HG03378 (cell line): Measurements from ENCODE around the gene GLIPR1.
"Not testable (repeated sequence)": the region's sequence is repeated elsewhere in the genome, so short reads cannot be mapped to it uniquely, and the experiment has no call there.

Experiments used
- ATAC-seq: cut with Tn5 transposase; IDR thresholded peaks from one replicate; pipeline ENCODE4 v1.9.1; 2021; ENCODE audit warnings: mild to moderate bottlenecking, moderate library complexity; ENCODE audit not compliant: unreplicated experiment

GLIPR1 gene

DNA sequence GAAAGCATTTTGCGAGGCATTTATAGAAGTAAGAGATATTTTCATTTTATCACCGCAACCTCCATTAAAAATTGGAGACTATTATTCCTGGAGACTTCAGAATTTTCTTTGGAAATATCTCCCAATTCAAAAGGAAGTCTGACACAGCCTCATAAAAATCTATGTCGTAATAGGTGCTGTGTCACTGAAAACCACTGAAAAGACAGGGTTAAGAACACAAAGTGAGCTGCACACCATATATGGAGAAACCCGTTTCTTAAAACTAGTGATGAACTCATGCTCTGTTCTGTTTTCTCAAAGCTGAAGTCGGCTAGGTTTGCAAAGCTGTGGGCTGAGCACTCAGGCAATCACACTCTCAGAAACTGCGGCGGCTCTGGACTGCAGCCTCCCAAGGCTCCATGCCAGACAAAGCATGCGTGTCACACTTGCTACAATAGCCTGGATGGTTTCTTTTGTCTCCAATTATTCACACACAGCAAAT is at the start of gene GLIPR1:
GLIPR1 (plus strand) TSS at position 287 of the 481 bp plus-strand sequence; CDS start at position 413, 126 bp downstream.
- ATAC-seq = peak; percentile 92

DNA sequence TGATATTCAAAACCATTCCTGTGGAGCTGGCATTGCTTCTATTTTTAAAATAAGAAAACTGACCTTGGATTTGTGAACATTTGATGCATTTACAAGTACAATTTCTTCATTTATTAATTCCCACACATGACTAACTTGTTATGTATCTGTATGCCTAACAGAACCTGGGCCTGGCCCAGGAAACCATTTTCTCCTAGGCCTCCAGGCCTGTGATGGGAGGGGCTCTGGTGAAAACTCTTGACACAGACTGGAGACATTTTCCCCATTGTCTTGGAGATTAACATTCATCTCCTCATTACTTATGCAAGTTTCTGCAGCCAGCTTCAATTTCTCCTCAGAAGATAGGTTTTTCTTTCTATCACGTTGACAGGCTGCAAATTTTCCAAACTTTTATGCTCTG is 47.6 kb upstream of the GLIPR1 start:
- no peak for ATAC-seq

GRCh38 chr12:75437564-75437963 is 43.0 kb upstream of the GLIPR1 start:
- ATAC-seq = peak; percentile 68

DNA sequence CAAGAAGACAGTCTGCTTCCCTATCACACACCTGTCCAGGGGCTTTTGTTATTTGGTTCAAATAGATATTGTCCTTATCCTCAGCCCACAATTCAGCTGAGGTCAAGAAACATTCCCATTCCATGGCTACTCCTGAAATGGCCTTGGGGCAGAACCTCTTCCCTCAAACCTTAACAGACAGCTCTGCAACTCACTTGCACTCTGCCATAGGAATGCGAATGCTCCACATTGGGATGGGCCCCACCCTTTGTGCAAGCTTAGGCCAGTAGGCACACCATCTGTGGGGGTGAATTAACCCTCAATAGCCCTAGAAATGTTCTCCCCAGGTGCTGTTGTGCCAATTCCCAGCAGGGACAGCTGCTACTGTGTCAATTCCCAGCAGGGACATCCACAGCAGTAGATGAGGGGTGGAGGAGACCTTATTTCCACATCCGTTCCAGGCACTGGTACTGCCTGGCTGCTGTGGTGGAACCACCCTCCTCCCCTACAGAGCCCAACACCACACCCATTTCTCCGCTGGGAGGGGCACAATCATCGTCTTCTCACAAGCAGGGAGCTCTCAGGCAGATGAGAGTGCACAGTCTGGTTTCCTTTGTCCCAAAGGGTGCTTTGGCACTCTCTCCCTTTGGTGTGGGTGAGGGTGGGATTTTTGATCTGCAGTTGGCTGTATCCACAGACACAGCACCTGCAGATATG is 42.3 kb upstream of the GLIPR1 start:
- ATAC-seq = no peak

GRCh38 chr12:75439048-75439447 is 41.5 kb upstream of the GLIPR1 start:
- no peak for ATAC-seq

- ATAC-seq = no peak
Measured at GRCh38 chr12:75439930-75440329, 40.6 kb upstream of the GLIPR1 start.

DNA sequence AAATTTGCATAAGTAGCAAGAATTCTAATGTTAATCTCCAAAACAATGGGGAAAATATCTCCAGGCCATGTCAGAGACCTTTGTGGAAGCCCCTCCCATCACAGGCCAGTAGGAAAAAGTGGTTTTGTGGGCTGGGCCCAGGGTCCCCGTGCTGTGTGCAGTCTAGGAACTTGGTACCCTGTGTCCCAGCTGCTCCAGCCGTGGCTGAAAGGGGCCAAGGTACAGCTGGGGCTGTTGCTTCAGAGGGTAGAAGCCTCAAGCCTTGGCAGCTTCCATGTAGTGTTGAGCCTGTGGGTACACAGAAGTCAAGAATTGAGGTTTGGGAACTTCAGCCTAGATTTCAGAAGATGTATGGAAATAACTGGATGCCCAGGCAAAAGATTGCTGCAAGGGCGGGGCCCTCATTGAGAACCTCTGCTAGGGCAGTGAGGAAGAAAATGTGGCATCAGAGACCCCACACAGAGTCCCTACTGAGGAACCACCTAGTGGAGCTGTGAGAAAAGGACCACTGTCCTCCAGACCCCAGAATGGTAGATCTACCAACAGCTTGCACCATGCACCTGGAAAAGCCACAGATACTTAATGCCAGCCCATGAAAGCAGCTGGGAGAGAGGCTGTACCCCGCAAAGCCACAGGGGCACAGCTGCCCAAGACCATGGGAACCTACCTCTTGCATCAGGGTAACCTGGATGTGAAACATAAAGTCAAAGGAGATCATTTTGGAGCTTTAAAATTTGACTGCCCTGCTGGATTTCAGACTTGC is 38.7 kb upstream of the GLIPR1 start:
- not testable (repeated sequence) for ATAC-seq

- ATAC-seq = not testable (repeated sequence)
Measured at GRCh38 chr12:75442454-75442853, 38.1 kb upstream of the GLIPR1 start.

DNA sequence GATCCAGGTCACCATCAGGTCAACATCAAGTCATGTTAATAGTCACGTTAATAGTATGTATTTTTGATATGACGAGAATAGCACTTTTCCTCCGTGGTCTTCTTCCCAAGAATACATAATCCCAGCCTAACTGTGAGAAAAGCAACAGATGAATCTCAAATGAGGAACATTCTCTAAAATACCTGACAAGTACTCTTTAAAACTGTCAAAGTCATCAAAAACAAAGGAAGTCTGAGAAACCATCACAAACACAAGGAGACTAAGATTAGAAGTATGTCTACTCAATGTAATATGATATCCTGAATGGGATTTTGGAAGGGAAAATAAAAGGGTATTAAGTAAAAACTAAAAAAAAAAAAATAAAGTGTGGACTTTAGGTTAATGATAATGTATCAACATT is 36.8 kb upstream of the GLIPR1 start:
- no peak for ATAC-seq

- ATAC-seq = no peak
Measured at GRCh38 chr12:75444429-75445136, 36.0 kb upstream of the GLIPR1 start.

GRCh38 chr12:75445137-75445507 is 35.4 kb upstream of the GLIPR1 start:
- not testable (repeated sequence) for ATAC-seq

DNA sequence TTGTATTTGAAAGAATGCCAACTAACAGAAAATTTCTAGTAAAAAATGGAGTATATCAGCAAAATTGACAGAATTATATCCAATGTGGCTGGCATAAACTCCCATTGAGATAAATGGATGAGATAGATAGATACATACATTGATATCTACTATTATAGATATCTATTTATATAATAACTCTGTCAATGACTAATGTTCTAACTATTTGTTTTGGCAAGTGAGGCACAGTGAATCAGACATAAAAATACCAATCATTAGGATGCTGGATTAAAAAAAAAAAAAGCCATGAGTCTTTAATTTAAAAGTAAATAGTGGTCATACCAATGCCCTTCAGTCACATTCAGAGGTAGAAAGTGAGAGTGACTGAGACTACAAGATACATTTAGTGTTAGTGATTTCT is 33.7 kb upstream of the GLIPR1 start:
- no peak for ATAC-seq

DNA sequence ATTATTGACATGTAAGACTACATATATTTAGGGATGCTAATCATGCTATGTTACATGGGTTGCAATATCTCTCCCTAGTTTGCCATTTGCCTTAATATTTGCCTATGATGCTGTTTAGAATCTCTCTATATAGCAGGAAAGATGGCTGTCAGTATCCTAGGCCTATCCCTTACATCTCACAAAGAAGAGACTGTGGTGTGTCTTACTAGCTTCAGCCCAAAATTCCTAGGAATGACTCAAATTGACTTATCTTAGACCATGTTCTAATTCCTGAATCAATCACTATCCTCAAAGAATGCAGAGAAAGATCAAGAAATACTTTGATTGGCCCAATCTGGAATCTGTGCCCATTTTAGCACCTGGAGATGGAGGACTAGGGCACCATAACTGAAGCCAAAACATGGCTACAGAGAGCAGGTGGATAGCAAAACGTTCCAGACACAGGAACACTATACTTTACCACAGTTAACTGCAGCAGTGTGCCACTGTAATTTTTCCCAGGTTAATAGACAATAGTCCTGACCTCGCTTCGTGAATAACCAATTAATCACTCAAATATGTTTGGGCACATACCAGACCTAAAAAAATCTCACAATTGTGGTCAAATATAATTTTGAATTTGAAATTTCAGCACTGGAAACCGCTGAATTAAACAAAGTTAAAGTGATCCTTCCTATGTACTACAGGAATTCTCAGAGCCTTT is 32.7 kb upstream of the GLIPR1 start:
- no peak for ATAC-seq

DNA sequence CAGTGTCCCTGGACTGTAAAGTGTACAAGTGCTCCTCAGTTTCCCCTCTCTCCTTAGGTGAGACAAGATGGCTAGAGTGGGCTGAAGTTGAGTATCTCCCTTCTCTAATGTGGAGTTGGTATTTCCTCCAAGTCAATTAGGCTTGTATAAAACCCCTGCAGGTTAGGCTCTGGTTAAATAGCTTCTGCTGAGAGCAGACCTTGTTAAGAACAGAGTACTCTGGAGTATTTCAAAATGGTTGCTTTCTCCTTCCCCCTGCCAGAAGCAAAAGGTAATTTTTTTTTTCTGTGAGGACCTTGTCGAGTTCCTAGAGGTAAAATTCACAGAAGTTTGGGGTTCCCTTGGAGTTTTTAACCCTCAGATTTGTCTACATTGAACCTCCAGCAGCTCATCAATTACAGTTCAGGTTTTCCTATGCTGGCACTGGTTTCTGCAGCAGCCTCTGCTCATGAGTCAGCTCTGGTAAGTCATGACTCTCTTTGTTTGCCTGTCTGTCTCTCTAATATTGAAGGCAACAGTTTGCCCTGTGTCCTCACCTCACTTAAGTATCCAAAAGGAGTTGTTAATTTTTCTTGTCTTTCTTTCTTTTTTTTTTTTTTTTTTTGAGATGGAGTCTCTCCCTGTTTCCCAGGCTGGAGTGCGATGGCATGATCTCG is 27.8 kb upstream of the GLIPR1 start:
- no peak for ATAC-seq

DNA sequence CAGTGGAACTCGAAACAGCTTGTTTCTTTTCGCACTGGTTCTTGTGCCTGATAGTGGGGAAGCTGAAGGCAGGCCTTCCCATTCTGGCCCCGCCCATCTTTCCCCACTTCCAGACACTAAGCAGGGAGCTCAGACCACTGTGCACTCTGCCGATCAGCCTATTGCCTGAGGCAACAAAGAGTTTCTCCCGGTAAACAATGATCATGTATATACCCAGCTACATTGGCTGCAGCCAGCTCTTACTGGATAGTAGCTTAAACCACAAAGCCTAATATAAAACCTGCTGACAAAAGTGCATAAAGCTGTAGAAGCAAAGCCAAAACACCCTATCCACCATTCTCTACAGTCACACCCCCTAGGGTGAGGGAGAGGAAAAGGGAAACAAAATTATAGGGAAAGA is 24.7 kb upstream of the GLIPR1 start:
- ATAC-seq = no peak

- no peak for ATAC-seq
Measured at GRCh38 chr12:75457191-75457590, 23.4 kb upstream of the GLIPR1 start.

- ATAC-seq = not testable (repeated sequence)
Measured at GRCh38 chr12:75457866-75458265, 22.7 kb upstream of the GLIPR1 start.

DNA sequence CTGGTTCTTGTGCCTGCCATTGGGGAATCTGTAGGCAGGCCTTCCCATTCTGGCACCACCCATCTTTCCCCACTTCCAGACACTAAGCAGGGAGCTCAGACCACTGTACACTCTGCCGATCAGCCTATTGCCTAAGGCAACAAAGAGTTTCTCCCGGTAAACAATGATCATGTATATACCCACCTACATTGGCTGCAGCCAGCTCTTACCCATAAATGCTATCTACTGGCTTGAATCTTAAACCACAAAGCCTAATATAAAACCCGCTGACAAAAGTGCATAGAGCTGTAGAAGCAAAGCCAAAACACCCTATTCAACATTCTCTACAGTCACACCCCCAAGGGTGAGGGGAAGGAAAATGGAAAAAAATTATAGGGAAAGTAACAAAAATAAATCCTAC is 20.8 kb upstream of the GLIPR1 start:
- ATAC-seq = no peak

GRCh38 chr12:75460204-75460603 is 20.4 kb upstream of the GLIPR1 start:
- ATAC-seq = no peak
